HUES6 (cell line): Measurements from ENCODE around the gene PRDM16.

Experiments
- H3K27ac ChIP-seq: 2 replicates; pipeline ENCODE4 v1.7.0; 2013; ENCODE audit warnings: low read depth, mild to moderate bottlenecking, low read length, inconsistent platforms
- H3K27me3 ChIP-seq: 2 replicates; pipeline ENCODE4 v1.6.1; 2013; ENCODE audit warnings: low read length; ENCODE audit not compliant: control insufficient read depth, insufficient read depth
- H3K36me3 ChIP-seq: 2 replicates; pipeline ENCODE4 v1.6.1; 2013; ENCODE audit warnings: low read length; ENCODE audit not compliant: control insufficient read depth, insufficient read depth
- H3K4me1 ChIP-seq: 2 replicates; pipeline ENCODE4 v1.6.1; 2013; ENCODE audit warnings: low read length; ENCODE audit not compliant: control insufficient read depth, insufficient read depth
- H3K4me3 ChIP-seq: 2 replicates; pipeline ENCODE4 v1.5.1; 2013; ENCODE audit warnings: low read depth, low read length
- H3K9ac ChIP-seq: one replicate; pipeline ENCODE4 v1.6.1; 2013; ENCODE audit warnings: mild to moderate bottlenecking, low read length
- H3K9me3 ChIP-seq: 2 replicates; pipeline ENCODE4 v1.6.1; 2013; ENCODE audit warnings: low read depth, low read length; ENCODE audit not compliant: control insufficient read depth, insufficient read depth

PRDM16 gene

DNA sequence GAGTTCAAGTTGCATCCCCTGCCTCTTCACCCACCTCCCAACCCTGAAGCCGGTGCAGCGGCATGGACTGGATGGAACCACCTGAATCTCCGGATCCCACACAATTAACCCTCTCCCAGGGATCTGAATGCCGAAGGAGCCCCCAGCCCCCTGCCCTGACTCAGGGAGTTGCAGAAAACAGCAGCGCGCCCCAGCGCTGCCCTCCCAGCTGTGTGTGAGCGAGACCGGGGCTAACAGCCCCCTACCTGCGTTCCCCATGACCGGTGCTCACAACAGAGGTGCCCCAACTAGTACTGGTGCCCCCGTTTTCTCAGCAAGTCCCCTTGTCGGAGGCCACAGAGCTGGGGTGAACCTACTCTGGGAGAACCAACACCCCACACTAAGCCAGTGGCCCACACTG lies 136.8 kb downstream of the PRDM16 start:
- no peak overlapping the region for H3K4me3 ChIP-seq
- H3K9me3 ChIP-seq: no peaks in the 10 kb centered on the region
- no peaks in the 10 kb centered on the region for H3K27me3 ChIP-seq
- H3K27ac ChIP-seq: no peak overlapping the region
- no peaks in the 10 kb centered on the region for H3K36me3 ChIP-seq
- H3K4me1 ChIP-seq: peaks cover 7% of the 10 kb centered on the region; the same call in 1 of the 2 replicates
- H3K9ac ChIP-seq: no peak overlapping the region

DNA sequence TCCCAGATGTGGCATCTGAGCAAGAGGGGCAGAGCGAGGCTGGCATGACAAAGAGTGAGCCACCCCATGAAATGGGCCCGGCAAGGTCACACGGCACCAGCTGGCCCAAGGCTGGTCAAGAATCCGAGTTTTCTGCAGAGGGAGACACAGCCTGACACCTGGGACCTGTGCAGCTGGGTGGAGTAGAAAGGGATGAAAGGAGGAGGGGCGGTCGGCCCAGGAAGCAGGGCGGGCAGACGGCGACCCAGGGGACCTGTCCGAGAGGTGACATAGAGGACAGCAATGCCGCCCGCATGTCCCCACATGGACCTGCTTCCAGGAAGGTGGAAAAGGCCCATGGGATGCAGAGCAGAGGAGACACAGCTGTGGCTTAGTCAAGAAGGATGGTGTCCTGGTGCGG lies 137.7 kb downstream of the PRDM16 start:
- peaks cover 7% of the 10 kb centered on the region; the same call in 1 of the 2 replicates for H3K4me1 ChIP-seq

DNA sequence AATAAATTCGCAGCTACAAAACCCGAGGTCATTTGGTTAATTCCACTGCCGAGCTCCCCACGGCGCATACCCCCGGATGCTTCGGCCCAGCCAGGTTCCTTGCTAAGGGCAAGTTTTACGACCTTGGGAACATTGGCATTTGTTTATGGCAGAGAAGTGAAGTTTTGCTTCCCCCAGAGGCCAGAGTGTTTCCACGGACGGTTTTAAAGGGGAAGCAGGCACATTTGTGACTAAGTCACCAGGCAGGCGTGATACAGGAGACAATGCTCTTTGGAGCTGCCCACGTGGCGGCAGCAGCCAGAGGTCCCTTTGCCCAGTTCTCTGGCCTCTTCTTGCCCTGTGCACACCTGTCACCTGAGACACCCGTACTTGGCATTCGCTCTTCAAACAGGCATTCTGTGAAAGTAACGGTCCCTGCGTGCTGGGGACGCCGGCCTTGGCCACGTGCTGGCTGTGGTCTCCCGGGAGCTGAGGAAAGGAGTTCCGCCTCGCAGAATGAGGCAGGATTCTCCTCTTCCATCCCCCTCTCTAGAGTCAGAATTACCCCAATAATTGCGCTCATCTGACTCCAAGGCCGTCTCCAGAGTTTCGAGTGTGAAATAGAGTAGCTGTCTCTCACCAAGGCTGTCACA lies 138.3 kb downstream of the PRDM16 start:
- no peaks in the 10 kb centered on the region for H3K27me3 ChIP-seq
- no peak overlapping the region for H3K9ac ChIP-seq
- H3K4me1 ChIP-seq: peaks cover 7% of the 10 kb centered on the region; the same call in 1 of the 2 replicates
- H3K36me3 ChIP-seq: no peaks in the 10 kb centered on the region
- H3K4me3 ChIP-seq: no peak overlapping the region
- H3K9me3 ChIP-seq: no peaks in the 10 kb centered on the region
- H3K27ac ChIP-seq: no peak overlapping the region

More for the DNA sequence above, 137.7 kb downstream of the PRDM16 start:
- Histone ChIP-seq H3K36me3 (no peaks in the 10 kb centered on the region), H3K4me3 (no peak overlapping the region), H3K9ac (no peak overlapping the region), H3K9me3 (no peaks in the 10 kb centered on the region), H3K27me3 (no peaks in the 10 kb centered on the region), H3K27ac (no peak overlapping the region)

DNA sequence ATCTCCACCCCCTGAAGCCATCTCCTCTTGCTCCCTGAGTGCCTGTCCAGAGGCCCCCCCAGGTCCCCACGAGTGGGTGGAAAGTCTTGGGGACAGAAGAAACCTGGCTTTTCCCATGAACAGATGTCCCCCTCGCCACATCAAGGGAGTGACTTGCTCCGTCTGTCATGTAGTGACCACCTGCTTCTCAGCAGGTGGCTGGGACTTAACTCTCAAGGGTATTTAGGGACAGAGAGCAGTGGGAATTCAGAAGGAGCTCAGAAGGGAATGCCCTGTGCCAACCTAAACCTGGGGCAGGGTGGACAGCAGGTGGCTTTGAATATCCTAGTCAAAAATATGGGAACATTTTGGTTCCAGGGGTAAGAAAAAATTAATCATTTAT lies 139.8 kb downstream of the PRDM16 start:
- Histone ChIP-seq H3K36me3 (no peaks in the 10 kb centered on the region), H3K4me1 (peaks cover 7% of the 10 kb centered on the region; the same call in 1 of the 2 replicates), H3K27ac (no peak overlapping the region), H3K9me3 (no peaks in the 10 kb centered on the region), H3K9ac (no peak overlapping the region), H3K4me3 (no peak overlapping the region), H3K27me3 (no peaks in the 10 kb centered on the region)

DNA sequence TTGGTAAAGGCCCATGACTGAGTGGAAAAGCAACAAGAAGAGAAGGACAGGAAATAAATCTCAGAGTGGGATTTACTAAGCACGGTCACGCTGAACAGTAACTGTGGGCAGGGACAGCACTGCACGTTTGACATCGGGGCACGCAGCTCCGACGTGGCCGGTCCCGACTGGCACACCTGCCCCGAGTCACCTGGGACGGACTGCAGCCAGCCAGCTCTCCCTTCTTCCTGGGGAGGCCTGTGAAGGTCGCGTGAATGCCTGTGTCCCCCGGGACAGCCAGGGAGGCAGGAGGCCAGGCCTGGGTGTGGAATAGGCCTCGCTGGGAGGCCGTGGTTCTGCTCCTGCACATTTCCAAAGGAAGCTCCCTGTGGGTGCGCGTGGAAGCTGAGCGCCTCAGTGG lies 140.2 kb downstream of the PRDM16 start:
- Histone ChIP-seq H3K27ac (no peak overlapping the region), H3K27me3 (no peaks in the 10 kb centered on the region), H3K9me3 (no peaks in the 10 kb centered on the region), H3K9ac (no peak overlapping the region), H3K4me1 (peaks cover 7% of the 10 kb centered on the region; the same call in 1 of the 2 replicates), H3K36me3 (no peaks in the 10 kb centered on the region), H3K4me3 (no peak overlapping the region)

DNA sequence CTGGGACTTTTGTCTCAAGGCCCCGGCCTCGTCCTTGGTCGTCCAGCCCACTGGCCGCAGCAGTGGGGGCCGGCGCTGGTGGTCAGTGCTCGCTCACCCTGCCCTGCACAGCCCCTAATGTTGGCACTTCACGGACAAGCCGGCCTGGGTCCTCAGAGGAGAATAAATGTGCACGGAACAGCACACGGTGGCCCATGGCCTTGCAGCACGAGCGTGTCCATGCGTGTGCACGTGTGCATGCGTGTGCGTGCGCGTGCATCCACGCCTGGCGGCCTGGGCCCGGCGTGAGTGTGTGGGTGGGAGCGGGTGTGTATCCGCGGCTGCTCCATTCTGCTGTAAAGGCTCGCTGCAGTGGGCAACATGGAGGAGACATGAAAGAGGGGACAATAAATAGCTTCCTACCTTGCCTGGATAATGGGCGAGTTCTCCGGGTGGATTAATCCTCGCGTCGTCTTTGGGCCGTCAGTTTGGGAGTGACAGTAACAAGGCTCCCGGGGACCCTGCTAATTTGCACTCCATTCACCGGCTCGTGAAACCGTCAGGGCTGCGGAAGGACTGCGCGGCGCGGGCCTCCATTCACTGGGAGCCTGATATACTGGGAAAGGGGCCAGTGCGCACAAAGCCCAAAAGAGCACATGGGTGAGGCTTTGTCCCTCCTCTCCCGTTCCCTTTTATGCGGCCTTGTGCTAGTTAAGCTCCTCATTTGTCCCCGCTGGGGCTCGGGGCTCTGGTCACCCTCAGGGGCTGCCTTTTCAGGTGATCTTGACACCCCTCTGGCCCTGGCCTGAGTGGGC lies 142.8 kb downstream of the PRDM16 start:
- no peaks in the 10 kb centered on the region for H3K36me3 ChIP-seq
- H3K4me3 ChIP-seq: no peak overlapping the region
- H3K27ac ChIP-seq: no peak overlapping the region
- H3K9me3 ChIP-seq: no peaks in the 10 kb centered on the region
- H3K9ac ChIP-seq: no peak overlapping the region
- no peaks in the 10 kb centered on the region for H3K27me3 ChIP-seq
- no peaks in the 10 kb centered on the region for H3K4me1 ChIP-seq

DNA sequence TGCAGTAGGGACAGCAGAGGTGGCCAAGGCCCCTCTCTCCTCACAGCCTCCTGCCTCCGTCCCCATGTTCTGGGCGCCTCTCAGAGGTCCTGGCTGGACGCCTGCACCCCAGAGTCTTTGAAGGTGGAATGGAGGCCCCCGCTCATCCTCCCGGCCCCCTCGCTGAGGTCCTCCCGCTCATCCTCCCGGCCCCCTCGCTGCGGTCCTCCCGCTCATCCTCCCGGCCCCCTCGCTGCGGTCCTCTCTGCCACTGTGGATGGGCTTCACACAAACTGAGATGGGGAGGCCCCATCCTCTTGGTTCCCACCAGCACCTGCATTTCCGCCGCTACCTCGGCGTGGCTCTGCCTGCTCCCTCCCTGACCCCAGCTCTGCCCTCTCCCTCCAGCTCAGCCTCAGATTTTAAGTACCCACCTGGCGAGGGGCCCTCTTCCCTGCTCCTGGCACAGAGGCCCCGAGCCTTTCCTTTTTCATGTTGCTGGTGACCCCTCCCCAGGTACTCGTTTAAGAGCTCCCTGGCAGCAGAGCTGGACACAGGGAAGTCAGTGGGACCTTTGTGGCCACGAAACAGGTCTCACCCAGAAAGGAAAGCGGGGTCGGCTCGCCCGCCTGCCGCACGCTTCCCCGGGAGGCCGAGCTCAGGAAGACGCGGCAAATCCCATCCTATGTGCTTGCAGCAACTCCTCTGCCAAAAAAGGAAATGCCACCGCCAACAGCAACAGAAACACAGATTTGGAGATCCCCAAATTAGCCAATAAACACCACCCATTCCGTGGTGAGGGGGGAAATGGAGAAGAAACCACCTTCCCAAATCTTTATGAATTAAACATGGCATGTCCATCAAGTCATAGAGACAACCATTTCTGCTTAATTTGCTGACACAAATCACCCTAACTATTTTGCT lies 143.7 kb downstream of the PRDM16 start:
- Histone ChIP-seq H3K27ac (no peak overlapping the region), H3K9ac (no peak overlapping the region), H3K36me3 (no peaks in the 10 kb centered on the region), H3K27me3 (no peaks in the 10 kb centered on the region), H3K9me3 (no peaks in the 10 kb centered on the region), H3K4me1 (no peaks in the 10 kb centered on the region), H3K4me3 (no peak overlapping the region)

DNA sequence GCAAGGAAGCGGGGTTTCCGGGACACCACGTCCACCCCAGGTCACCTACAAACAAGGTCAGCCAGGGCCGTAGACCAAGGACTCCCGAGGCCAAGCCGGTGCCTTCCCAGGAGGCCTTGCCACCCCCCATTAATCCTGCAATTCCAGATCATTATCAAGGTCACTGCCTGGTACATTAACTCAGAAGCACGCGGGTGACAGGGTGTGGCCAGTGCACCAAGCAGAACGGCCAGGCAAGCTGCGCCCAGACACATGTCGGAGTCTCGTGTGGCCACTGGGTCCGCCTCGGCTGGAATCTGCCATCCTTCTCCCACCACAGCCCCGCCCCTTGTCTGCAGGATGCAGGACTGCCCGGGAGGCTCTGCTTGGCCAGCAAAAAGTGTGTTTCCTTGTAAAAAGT lies 144.7 kb downstream of the PRDM16 start:
- no peak overlapping the region for H3K4me3 ChIP-seq
- H3K36me3 ChIP-seq: no peaks in the 10 kb centered on the region
- H3K27ac ChIP-seq: no peak overlapping the region
- H3K9me3 ChIP-seq: no peaks in the 10 kb centered on the region
- no peaks in the 10 kb centered on the region for H3K27me3 ChIP-seq
- H3K4me1 ChIP-seq: no peaks in the 10 kb centered on the region
- no peak overlapping the region for H3K9ac ChIP-seq

DNA sequence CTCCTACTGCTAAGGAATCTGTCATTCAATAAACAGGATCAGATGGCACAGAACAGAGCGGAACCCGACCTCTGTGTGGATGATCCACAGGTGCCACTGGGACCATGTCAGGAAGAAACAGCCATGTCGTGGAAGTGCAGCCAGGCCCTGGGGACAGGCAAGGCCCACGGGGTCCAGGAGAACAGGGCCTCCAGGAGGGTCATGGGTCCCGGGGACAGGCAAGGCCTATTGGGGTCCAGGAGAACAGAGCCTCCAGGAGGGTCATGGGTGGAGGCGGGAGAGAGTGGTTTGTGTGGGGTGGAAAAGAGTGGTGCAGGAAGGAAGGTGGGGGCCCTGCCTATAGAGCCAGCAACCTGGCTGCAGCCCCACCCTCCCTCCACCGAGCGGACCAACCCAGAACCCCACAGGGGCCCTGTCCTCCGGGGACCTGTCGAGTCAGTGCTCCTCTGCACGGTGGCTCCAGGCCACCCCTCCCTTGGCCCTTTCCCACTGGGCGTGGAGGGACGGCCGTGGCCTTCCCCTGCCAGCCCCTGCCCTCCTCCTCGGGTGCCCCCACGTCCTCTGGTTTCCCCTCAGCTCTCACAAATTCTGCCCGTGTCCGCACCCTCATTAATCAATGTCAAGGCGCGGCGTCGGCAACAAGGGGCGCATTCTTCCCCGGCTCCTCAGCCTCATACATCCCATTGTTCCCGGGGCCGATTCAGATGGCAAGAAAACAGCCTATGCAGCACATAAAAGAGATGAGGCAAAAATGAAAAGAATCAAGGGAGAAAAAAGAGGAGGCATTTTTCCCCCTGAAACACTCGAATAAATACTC lies 146.4 kb downstream of the PRDM16 start:
- H3K27me3 ChIP-seq: no peaks in the 10 kb centered on the region
- no peaks in the 10 kb centered on the region for H3K4me1 ChIP-seq
- no peaks in the 10 kb centered on the region for H3K36me3 ChIP-seq
- H3K4me3 ChIP-seq: no peak overlapping the region
- H3K9ac ChIP-seq: no peak overlapping the region
- H3K9me3 ChIP-seq: no peaks in the 10 kb centered on the region
- no peak overlapping the region for H3K27ac ChIP-seq

DNA sequence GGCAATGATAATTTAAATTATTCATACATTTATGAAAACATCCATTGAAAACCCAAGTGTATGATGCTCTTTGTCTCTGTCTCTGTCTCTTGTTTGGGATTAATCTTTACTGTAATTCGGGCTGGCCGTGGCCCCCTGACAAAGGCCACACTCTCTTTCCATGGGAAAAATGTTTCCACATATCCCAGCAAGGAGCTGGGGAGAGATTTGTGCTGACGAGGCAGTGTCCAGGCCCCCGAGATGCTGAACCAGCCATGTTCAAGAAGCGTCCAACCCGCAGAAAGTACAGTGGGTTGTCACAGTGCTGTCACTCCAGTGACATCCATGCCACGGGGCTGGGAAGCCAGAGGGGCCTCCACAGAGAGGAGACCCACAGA lies 147.0 kb downstream of the PRDM16 start:
- Histone ChIP-seq H3K4me1 (no peaks in the 10 kb centered on the region), H3K27ac (no peak overlapping the region), H3K9me3 (no peaks in the 10 kb centered on the region), H3K27me3 (no peaks in the 10 kb centered on the region), H3K36me3 (no peaks in the 10 kb centered on the region), H3K9ac (no peak overlapping the region), H3K4me3 (no peak overlapping the region)
